HG03139 (cell line): ENCODE data around the gene OTOG.

Experiments
- ATAC-seq: cut with Tn5 transposase; IDR thresholded peaks from one replicate; pipeline ENCODE4 v1.9.1; 2021; ENCODE audit not compliant: unreplicated experiment

The OTOG gene

GRCh38 chr11:17559341-17560087 is 12.5 kb downstream of the OTOG start:
- no peak for ATAC-seq

GRCh38 chr11:17560281-17561110 is 13.4 kb downstream of the OTOG start:
- ATAC-seq, result no peak

GRCh38 chr11:17561111-17561415 is 14.0 kb downstream of the OTOG start:
- ATAC-seq, result no peak

GRCh38 chr11:17561526-17561925 is 14.5 kb downstream of the OTOG start:
- ATAC-seq, result no peak

- no peak for ATAC-seq
Observed at GRCh38 chr11:17563231-17563646, 16.2 kb downstream of the OTOG start.

GRCh38 chr11:17563961-17564686 is 17.1 kb downstream of the OTOG start:
- ATAC-seq, result no peak

- no peak for ATAC-seq
Observed at GRCh38 chr11:17564687-17565042, 17.6 kb downstream of the OTOG start.

GRCh38 chr11:17568944-17569343 is 21.9 kb downstream of the OTOG start:
- no peak for ATAC-seq

- ATAC-seq, result no peak
Observed at GRCh38 chr11:17570034-17570433, 23.0 kb downstream of the OTOG start.

GRCh38 chr11:17571431-17572358 is 24.6 kb downstream of the OTOG start:
- no peak for ATAC-seq

GRCh38 chr11:17572359-17572690 is 25.3 kb downstream of the OTOG start:
- no peak for ATAC-seq

- no peak for ATAC-seq
Observed at GRCh38 chr11:17572791-17573460, 25.9 kb downstream of the OTOG start.

- no peak for ATAC-seq
Observed at GRCh38 chr11:17573526-17573925, 26.5 kb downstream of the OTOG start.

- no peak for ATAC-seq
Observed at GRCh38 chr11:17574141-17575091, 27.4 kb downstream of the OTOG start.

- ATAC-seq, result no peak
Observed at GRCh38 chr11:17575431-17576425, 28.7 kb downstream of the OTOG start.

GRCh38 chr11:17578296-17578695 is 31.2 kb downstream of the OTOG start:
- no peak for ATAC-seq

- ATAC-seq, result no peak
Observed at GRCh38 chr11:17578958-17579357, 31.9 kb downstream of the OTOG start.

GRCh38 chr11:17579451-17579850 is 32.4 kb downstream of the OTOG start:
- ATAC-seq, result no peak
